ENCODE results near the gene PDE8B.

- TF ChIP-seq, protein P1, sequence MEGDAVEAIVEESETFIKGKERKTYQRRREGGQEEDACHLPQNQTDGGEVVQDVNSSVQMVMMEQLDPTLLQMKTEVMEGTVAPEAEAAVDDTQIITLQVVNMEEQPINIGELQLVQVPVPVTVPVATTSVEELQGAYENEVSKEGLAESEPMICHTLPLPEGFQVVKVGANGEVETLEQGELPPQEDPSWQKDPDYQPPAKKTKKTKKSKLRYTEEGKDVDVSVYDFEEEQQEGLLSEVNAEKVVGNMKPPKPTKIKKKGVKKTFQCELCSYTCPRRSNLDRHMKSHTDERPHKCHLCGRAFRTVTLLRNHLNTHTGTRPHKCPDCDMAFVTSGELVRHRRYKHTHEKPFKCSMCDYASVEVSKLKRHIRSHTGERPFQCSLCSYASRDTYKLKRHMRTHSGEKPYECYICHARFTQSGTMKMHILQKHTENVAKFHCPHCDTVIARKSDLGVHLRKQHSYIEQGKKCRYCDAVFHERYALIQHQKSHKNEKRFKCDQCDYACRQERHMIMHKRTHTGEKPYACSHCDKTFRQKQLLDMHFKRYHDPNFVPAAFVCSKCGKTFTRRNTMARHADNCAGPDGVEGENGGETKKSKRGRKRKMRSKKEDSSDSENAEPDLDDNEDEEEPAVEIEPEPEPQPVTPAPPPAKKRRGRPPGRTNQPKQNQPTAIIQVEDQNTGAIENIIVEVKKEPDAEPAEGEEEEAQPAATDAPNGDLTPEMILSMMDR (IDR thresholded peaks at IDR 0.05; ENCODE audit: low read depth, low read length), result no peak
- no peak for TF ChIP-seq EZH2phosphoT487 (IDR thresholded peaks at IDR 0.05; ENCODE audit: low read depth)
These were observed 30.1 kb upstream of the PDE8B start for GRCh38 chr5:77180167-77181081.
